ENCODE results near the gene MYO5A. TPM values are rescaled to one million over a fixed set of nuclear protein-coding genes. Genes with fewer than 3 reads are reported as not detected.
A peak's percentile ranks its signal among the peaks of the same experiment; 100 is the strongest.
"Not testable (repeated sequence)": the region's sequence is repeated elsewhere in the genome, so short reads cannot be mapped to it uniquely, and the experiment has no call there.

The MYO5A gene
- total RNA-seq, 1 donor from 2014 or later, result 12.5 TPM

DNA sequence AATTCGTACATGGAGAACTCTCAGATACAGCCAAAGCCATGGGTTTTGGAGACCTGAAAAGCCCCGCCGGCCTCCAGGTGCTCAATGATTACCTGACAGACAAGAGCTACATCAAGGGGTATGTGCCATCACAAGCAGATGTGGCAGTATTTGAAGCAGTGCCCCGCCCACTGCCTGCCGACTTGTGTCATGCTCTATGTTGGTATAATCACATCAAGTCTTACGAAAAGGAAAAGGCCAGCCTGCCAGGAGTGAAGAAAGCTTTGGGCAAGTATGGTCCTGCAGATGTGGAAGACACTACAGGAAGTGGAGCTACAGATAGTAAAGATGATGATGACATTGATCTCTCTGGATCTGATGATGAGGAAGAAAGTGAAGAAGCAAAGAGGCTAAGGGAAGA, 23.5 kb downstream of the MYO5A start:
- DNase-seq (ENCODE audit: low spot score), result no peak

GRCh38 chr15:52503788-52504496, 24.7 kb downstream of the MYO5A start:
- no peak for DNase-seq (ENCODE audit: low spot score)

- no peak for DNase-seq (ENCODE audit: low spot score)
Measured at GRCh38 chr15:52502608-52503007, 26.1 kb downstream of the MYO5A start.

GRCh38 chr15:52499506-52499905, 29.2 kb downstream of the MYO5A start:
- DNase-seq (ENCODE audit: low spot score), result no peak

- DNase-seq (ENCODE audit: low spot score), result no peak
Measured at GRCh38 chr15:52498706-52499105, 30.0 kb downstream of the MYO5A start.

- DNase-seq (ENCODE audit: low spot score), result no peak
Measured at GRCh38 chr15:52496776-52497470, 31.8 kb downstream of the MYO5A start.

DNA sequence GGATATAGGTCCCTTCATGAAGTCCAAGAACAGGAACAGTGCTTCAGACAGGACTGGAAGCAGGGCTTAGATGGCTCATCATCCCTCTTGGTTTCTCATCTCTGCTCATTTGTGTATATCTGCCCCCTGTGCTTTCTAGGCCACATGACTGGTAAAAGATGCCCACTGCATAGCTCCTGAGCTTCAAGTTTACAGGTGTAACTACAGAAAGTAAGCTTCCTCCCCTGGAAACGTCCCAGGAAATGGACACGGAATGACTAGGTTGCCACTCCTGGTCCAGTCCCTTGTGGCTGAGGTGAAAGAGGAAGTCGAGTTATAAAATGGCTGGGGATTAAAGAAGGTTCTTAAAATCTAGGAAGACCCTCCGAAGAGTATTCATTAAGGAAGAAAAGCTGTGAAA, 32.5 kb downstream of the MYO5A start:
- DNase-seq (ENCODE audit: low spot score), result no peak

DNA sequence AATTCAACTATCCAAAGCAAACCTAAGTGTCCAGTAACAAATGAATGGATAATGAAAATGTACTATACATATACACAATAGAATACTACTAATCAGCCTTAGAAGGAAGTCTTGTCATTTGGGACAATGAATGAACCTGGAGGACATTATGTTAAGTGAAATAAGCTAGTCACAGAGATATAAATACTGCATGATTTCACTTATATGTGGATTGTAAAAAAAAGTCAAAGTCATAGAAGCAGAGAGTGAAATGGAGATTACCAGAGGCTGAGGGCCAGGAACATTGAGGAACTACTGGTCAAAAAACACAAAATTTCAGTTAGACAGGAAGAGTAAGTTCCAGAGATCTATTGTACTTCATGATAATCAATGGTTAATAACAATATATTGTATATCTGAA, 33.6 kb downstream of the MYO5A start:
- DNase-seq (ENCODE audit: low spot score), result no peak

- no peak for DNase-seq (ENCODE audit: low spot score)
Measured at GRCh38 chr15:52493968-52494367, 34.7 kb downstream of the MYO5A start.

DNA sequence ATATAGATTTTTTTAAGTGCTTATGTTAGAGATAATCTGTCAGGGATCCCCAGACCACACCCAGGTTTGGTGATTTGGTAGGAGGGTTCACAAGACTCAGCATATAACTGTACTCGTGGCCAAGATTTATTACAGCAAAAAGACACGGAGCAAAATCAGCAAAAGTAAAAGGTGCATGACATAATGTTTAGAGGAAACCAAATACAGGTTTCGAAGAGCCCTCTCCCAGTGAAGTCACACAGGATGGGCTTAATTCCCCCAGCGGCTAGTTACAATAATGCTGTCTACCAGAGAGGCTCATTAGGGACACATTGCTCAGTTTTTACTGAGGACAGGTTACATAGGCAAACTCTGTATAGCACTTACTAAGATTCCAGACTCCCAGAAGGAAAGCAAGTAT, 36.5 kb downstream of the MYO5A start:
- no peak for DNase-seq (ENCODE audit: low spot score)

GRCh38 chr15:52491472-52491871, 37.2 kb downstream of the MYO5A start:
- no peak for DNase-seq (ENCODE audit: low spot score)

GRCh38 chr15:52489430-52489829, 39.2 kb downstream of the MYO5A start:
- not testable (repeated sequence) for DNase-seq (ENCODE audit: low spot score)

DNA sequence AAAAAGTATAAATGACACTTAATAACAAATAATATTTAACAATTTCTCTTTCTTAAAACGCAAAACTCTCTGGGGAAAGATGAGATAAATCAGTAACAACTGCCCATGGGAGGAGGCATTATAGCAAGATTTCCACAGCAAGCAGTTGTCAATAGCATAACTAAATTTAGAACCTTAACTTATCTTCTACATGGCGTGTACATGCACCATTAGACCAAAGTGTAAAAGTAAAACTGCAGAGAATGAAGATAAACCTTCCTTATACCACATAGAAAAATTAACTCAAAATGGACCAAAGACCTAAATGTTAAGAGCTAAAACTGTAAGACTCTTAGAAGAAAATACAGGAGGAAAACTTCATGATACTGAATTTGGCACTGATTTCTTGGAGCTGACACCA, 39.9 kb downstream of the MYO5A start:
- DNase-seq (ENCODE audit: low spot score), result no peak

DNA sequence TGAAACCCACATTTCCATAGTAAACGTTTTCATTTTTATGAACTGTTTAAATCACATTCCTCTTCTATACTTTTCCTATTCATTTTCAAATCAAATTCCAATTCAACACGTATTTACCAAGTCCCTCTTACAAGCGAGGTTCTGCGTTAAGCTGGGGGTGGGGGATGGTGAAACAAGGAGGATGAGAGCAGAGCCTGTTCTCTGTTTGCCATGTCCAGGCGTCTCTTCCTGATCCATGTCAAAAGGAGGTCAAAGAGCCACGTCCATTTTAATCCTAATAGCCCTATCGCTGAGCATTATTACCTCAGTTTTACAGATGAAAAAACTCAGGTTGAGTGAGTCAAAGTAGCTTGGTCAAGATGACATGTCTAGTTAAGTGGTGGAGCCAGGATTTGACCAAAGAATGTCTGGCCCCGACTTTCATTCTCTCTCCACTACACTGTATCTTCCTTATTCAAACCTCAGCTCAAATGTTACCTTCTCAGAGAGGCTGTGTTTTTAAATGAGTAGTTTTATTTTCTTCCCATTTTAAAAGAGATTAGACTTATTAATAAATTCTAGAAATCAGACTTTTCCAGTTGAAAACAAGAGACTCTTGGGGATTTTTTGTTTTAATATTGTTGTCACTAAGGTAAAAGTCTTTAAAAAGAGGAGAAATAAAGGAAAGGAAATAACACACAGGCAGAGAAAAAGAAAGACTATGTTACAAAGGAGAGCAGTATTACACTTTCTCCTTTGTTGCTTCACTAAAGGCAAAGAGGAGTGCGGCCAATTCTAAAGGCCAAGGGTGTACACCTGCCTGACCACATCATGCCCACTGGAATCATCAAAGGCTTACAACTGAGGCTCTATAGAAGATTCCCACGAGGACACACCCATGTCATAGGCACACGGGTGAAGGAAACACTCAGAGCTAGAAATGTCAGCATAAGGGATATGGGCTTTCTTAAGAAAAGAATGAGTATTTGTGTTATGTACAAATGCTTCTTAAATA, 42.4 kb downstream of the MYO5A start:
- no peak for DNase-seq (ENCODE audit: low spot score)

DNA sequence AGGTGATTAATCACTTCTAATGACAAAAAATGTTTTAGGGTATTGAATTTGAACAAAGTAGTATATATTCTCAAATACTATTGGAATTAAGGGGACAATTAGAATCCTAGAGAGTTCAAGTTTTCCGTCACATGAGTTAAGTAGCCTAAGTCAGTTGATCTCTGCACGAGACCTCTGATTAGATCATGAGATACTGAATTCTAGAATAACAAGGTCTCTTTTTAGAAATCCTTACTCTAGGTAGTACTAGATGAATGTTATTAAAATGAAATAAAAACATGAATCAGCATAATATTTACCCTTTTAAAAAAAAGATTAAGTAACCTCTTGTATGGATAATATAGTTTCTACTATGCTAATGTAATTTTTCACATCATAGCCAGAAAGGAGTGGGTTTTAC, 43.4 kb downstream of the MYO5A start:
- no peak for DNase-seq (ENCODE audit: low spot score)

- no peak for DNase-seq (ENCODE audit: low spot score)
Measured at GRCh38 chr15:52483707-52484106, 45.0 kb downstream of the MYO5A start.

- DNase-seq (ENCODE audit: low spot score), result peak; percentile 35
Measured at GRCh38 chr15:52481915-52482314, 46.8 kb downstream of the MYO5A start.

DNA sequence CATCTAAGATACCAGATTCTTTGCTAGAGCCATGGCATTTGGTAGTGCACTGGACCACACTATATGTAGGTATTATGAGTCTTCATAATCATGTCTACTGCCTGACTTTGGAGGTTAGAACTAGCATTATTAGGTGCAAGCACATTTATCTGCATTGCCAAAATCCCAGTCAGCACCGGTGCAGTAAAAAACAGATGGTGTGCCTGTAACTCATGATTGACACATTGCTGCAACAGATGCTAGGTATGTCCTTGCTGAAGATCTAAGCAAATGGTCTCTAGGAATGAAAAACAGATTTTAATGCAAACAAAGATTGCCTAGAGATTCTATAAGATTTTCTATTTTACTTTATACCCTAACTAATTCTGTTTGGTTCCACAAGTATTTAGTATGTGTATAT, 47.7 kb downstream of the MYO5A start:
- DNase-seq (ENCODE audit: low spot score), result no peak

DNA sequence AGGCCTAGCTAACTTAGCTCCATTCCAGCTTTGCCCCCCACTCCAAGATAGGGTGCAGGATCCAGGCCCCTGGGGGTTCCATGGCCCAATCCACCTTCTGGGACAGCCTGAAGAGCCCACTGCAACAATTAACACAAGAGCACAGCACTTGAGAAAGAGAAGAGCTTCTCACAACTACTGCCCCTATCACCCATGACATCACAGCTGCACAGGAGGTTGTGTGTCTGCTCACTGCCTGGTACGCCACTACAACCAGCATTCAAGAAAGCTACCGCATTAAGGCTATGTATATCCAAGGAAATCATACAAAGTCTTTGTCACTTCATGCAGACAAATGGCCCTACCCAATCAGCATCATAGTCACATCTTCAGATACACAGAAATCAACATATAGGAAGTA, 62.0 kb downstream of the MYO5A start:
- DNase-seq (ENCODE audit: low spot score), result no peak

- DNase-seq (ENCODE audit: low spot score), result peak; percentile 29
Measured at GRCh38 chr15:52466134-52466701, 62.5 kb downstream of the MYO5A start.

- no peak for DNase-seq (ENCODE audit: low spot score)
Measured at GRCh38 chr15:52464478-52464877, 64.2 kb downstream of the MYO5A start.

GRCh38 chr15:52464040-52464439, 64.6 kb downstream of the MYO5A start:
- no peak for DNase-seq (ENCODE audit: low spot score)

Data from mucosa of gallbladder (tissue), 1 donor.